RPMI8226 (cell line): ENCODE measurements around the gene MSH5.

Experiments
- DNase-seq: peaks from one replicate; pipeline ENCODE4 v3.0.0-alpha.2; 2015

Gene MSH5

GRCh38 chr6:31713991-31714684, 25.7 kb upstream of the MSH5 start:
- no peak for DNase-seq

GRCh38 chr6:31715022-31715958, 24.5 kb upstream of the MSH5 start, which contains the start of gene LY6G6D:
LY6G6D (plus strand) TSS chr6:31715348; CDS start chr6:31715356, 8 bp downstream.
- no peak for DNase-seq

GRCh38 chr6:31717499-31718222, 22.1 kb upstream of the MSH5 start:
- no peak for DNase-seq

GRCh38 chr6:31718265-31718664, 21.5 kb upstream of the MSH5 start:
- DNase-seq: no peak

GRCh38 chr6:31719001-31719400, 20.8 kb upstream of the MSH5 start:
- no peak for DNase-seq

- no peak for DNase-seq
Observed at GRCh38 chr6:31720196-31720770, 19.5 kb upstream of the MSH5 start.

- DNase-seq: no peak
Observed at GRCh38 chr6:31721351-31722020, 18.3 kb upstream of the MSH5 start, which contains the start of gene LY6G6C. LY6G6C (minus strand) TSS chr6:31721746; CDS start chr6:31721679, 67 bp downstream.

- no peak for DNase-seq
Observed at GRCh38 chr6:31722173-31722572, 17.6 kb upstream of the MSH5 start.

GRCh38 chr6:31723245-31723979, 16.4 kb upstream of the MSH5 start, which contains the start of gene MPIG6B:
MPIG6B (plus strand) TSS chr6:31723373; CDS start chr6:31723384, 11 bp downstream.
- DNase-seq: no peak

- DNase-seq: no peak
Observed at GRCh38 chr6:31723980-31724691, 15.7 kb upstream of the MSH5 start.

- DNase-seq: no peak
Observed at GRCh38 chr6:31725502-31726350, 14.1 kb upstream of the MSH5 start.

- peak; percentile 91 for DNase-seq
Observed at GRCh38 chr6:31727034-31727716, 12.6 kb upstream of the MSH5 start.

- no peak for DNase-seq
Observed at GRCh38 chr6:31727717-31728671, 11.8 kb upstream of the MSH5 start.

GRCh38 chr6:31728767-31729514, 10.9 kb upstream of the MSH5 start, which contains the start of gene DDAH2:
DDAH2 (minus strand) TSS chr6:31729299; CDS start chr6:31729161, 138 bp downstream.
- no peak for DNase-seq

GRCh38 chr6:31729515-31729978, 10.3 kb upstream of the MSH5 start:
- DNase-seq: peak; percentile 81

- peak; percentile 60 for DNase-seq
Observed at GRCh38 chr6:31729979-31730630, 9.7 kb upstream of the MSH5 start.
